ENCODE measurements around the gene FAM111B. TPM values are rescaled to one million over a fixed set of nuclear protein-coding genes. Genes with fewer than 3 reads are reported as not detected.
"Not testable (repeated sequence)": the region's sequence is repeated elsewhere in the genome, so short reads cannot be mapped to it uniquely, and the experiment has no call there.

Gene FAM111B
- total RNA-seq, result 68.4 and 70.1 TPM in 2 replicates

GRCh38 chr11:59106363-59107336 is at the start of gene FAM111B:
Gene FAM111B, plus strand, starts transcription at chr11:59107237. Its CDS starts 2,389 bp downstream, at chr11:59109626.
- H3K36me3 Mint-ChIP-seq (ENCODE audit: low read depth), result peaks cover 25% of the 10 kb centered on the region
- peak within 1 kb of the TSS; percentile 85 for H3K27ac Mint-ChIP-seq
- H3K4me3 Mint-ChIP-seq, result peak within 1 kb of the TSS; percentile 94
- intact Hi-C loops (cut with micrococcal nuclease), result loop anchor here (1.0 to 5.0 kb wide), 5 partner anchors 38 to 562 kb away; partner anchors contain the start of genes OSBP, PATL1 and ZFP91
- H3K9me3 Mint-ChIP-seq, result no peaks in the 10 kb centered on the region
- H3K27me3 Mint-ChIP-seq, result no peaks in the 10 kb centered on the region
- peaks cover 66% of the 10 kb centered on the region for H3K4me1 Mint-ChIP-seq
- peak; percentile 93 for DNase-seq

GRCh38 chr11:59058120-59059033 is 48.7 kb upstream of the FAM111B start:
- DNase-seq, result peak; percentile 96
- not testable (repeated sequence) for H3K27ac Mint-ChIP-seq; H3K4me1 Mint-ChIP-seq; H3K9me3 Mint-ChIP-seq; H3K36me3 Mint-ChIP-seq (ENCODE audit: low read depth)
- Mint-ChIP-seq H3K27me3 (peaks cover 37% of the 10 kb centered on the region), H3K4me3 (peak overlapping the region; percentile 82)
- intact Hi-C loops (cut with micrococcal nuclease), result loop anchor here (1.0 to 10.0 kb wide), 4 partner anchors 44 to 404 kb away; no protein-coding TSS in a partner anchor

GRCh38 chr11:59060096-59060495 is 46.9 kb upstream of the FAM111B start:
- H3K27ac Mint-ChIP-seq; intact Hi-C loops (cut with micrococcal nuclease); H3K4me1 Mint-ChIP-seq; H3K9me3 Mint-ChIP-seq; H3K36me3 Mint-ChIP-seq (ENCODE audit: low read depth); DNase-seq; H3K4me3 Mint-ChIP-seq: not testable (repeated sequence)
- H3K27me3 Mint-ChIP-seq, result peaks cover 47% of the 10 kb centered on the region

- Mint-ChIP-seq H3K27me3 (peaks cover 44% of the 10 kb centered on the region), H3K27ac (no peak overlapping the region), H3K9me3 (no peaks in the 10 kb centered on the region), H3K4me3 (no peak overlapping the region), H3K4me1 (peaks cover 7% of the 10 kb centered on the region), H3K36me3 (ENCODE audit: low read depth) (no peaks in the 10 kb centered on the region)
- intact Hi-C loops (cut with micrococcal nuclease), result no loop called here
- DNase-seq, result no peak
These were observed 44.2 kb upstream of the FAM111B start for GRCh38 chr11:59062602-59063529.

GRCh38 chr11:59063996-59064727 is 42.9 kb upstream of the FAM111B start:
- intact Hi-C loops (cut with micrococcal nuclease); H3K4me1 Mint-ChIP-seq; H3K36me3 Mint-ChIP-seq (ENCODE audit: low read depth); H3K9me3 Mint-ChIP-seq; DNase-seq; H3K4me3 Mint-ChIP-seq; H3K27ac Mint-ChIP-seq: not testable (repeated sequence)
- peaks cover 43% of the 10 kb centered on the region for H3K27me3 Mint-ChIP-seq

- intact Hi-C loops (cut with micrococcal nuclease), result no loop called here
- Mint-ChIP-seq H3K27me3 (peaks cover 47% of the 10 kb centered on the region), H3K36me3 (ENCODE audit: low read depth) (no peaks in the 10 kb centered on the region), H3K4me3 (no peak overlapping the region), H3K4me1 (no peaks in the 10 kb centered on the region), H3K27ac (no peak overlapping the region), H3K9me3 (no peaks in the 10 kb centered on the region)
- no peak for DNase-seq
These were observed 38.0 kb upstream of the FAM111B start for GRCh38 chr11:59069087-59069486.

GRCh38 chr11:59076876-59077571 is 30.0 kb upstream of the FAM111B start:
- no peaks in the 10 kb centered on the region for H3K9me3 Mint-ChIP-seq
- H3K27ac Mint-ChIP-seq, result no peak overlapping the region
- no peak overlapping the region for H3K4me3 Mint-ChIP-seq
- DNase-seq, result peak; percentile 20
- H3K36me3 Mint-ChIP-seq (ENCODE audit: low read depth), result no peaks in the 10 kb centered on the region
- H3K4me1 Mint-ChIP-seq, result no peaks in the 10 kb centered on the region
- intact Hi-C loops (cut with micrococcal nuclease), result no loop called here
- H3K27me3 Mint-ChIP-seq, result peaks cover 34% of the 10 kb centered on the region

GRCh38 chr11:59078435-59078834 is 28.6 kb upstream of the FAM111B start:
- DNase-seq, result no peak
- Mint-ChIP-seq H3K36me3 (ENCODE audit: low read depth) (no peaks in the 10 kb centered on the region), H3K4me1 (no peaks in the 10 kb centered on the region), H3K4me3 (no peak overlapping the region), H3K27ac (no peak overlapping the region), H3K27me3 (peaks cover 28% of the 10 kb centered on the region), H3K9me3 (no peaks in the 10 kb centered on the region)
- intact Hi-C loops (cut with micrococcal nuclease), result no loop called here

- H3K27me3 Mint-ChIP-seq, result peaks cover 31% of the 10 kb centered on the region
- intact Hi-C loops (cut with micrococcal nuclease), result no loop called here
- no peak for DNase-seq
- no peak overlapping the region for H3K27ac Mint-ChIP-seq
- H3K4me1 Mint-ChIP-seq, result no peaks in the 10 kb centered on the region
- no peaks in the 10 kb centered on the region for H3K9me3 Mint-ChIP-seq
- H3K4me3 Mint-ChIP-seq, result no peak overlapping the region
- no peaks in the 10 kb centered on the region for H3K36me3 Mint-ChIP-seq (ENCODE audit: low read depth)
These were observed 28.0 kb upstream of the FAM111B start for GRCh38 chr11:59079086-59079485.

- H3K4me3 Mint-ChIP-seq; DNase-seq; H3K27ac Mint-ChIP-seq; H3K4me1 Mint-ChIP-seq; intact Hi-C loops (cut with micrococcal nuclease); H3K36me3 Mint-ChIP-seq (ENCODE audit: low read depth); H3K9me3 Mint-ChIP-seq: not testable (repeated sequence)
- peaks cover 21% of the 10 kb centered on the region for H3K27me3 Mint-ChIP-seq
These were observed 26.6 kb upstream of the FAM111B start for GRCh38 chr11:59080421-59080820.

- H3K36me3 Mint-ChIP-seq (ENCODE audit: low read depth); H3K4me3 Mint-ChIP-seq; intact Hi-C loops (cut with micrococcal nuclease); H3K27ac Mint-ChIP-seq; H3K4me1 Mint-ChIP-seq; H3K9me3 Mint-ChIP-seq: not testable (repeated sequence)
- DNase-seq, result peak; percentile 31
- peaks cover 25% of the 10 kb centered on the region for H3K27me3 Mint-ChIP-seq
These were observed 25.5 kb upstream of the FAM111B start for GRCh38 chr11:59081430-59082020.

GRCh38 chr11:59086007-59086406 is 21.0 kb upstream of the FAM111B start, which contains the start of gene GLYATL1B:
Gene GLYATL1B, plus strand, starts transcription at chr11:59086307. Its CDS starts 0 bp downstream, at chr11:59086307.
- intact Hi-C loops (cut with micrococcal nuclease); H3K4me3 Mint-ChIP-seq; H3K36me3 Mint-ChIP-seq (ENCODE audit: low read depth); H3K9me3 Mint-ChIP-seq; H3K27ac Mint-ChIP-seq; DNase-seq; H3K4me1 Mint-ChIP-seq: not testable (repeated sequence)
- peaks cover 30% of the 10 kb centered on the region for H3K27me3 Mint-ChIP-seq
